Measurements from ENCODE around the gene WDR54. TPM values are rescaled to one million over a fixed set of nuclear protein-coding genes. Genes with fewer than 3 reads are reported as not detected.

Gene WDR54
- total and polyA plus RNA-seq, 4 donors: 1.7 to 4.2 (median 3.1) TPM

GRCh38 chr2:74417197-74417596, 4.3 kb upstream of the WDR54 start (continued):
- no peak for TF ChIP-seq REST (IDR thresholded peaks at IDR 0.05)
- no peak for TF ChIP-seq RAD21 (IDR thresholded peaks at IDR 0.05)
- TF ChIP-seq MAX (IDR thresholded peaks at IDR 0.05): no peak
- no peak for TF ChIP-seq HNF4G (IDR thresholded peaks at IDR 0.05)
- no peak for TF ChIP-seq FOXA1 (IDR thresholded peaks at IDR 0.05)
- no peak for TF ChIP-seq ATF3 (IDR thresholded peaks at IDR 0.05)
- no peak for TF ChIP-seq SP1 (IDR thresholded peaks at IDR 0.05)
- TF ChIP-seq TAF1 (conservative IDR thresholded peaks at IDR 0.05): no peak
- TF ChIP-seq CTCF (IDR thresholded peaks at IDR 0.05; ENCODE audit: low read depth, low read length, missing input control): no peak
- no peak for TF ChIP-seq EGR1 (IDR thresholded peaks at IDR 0.05; ENCODE audit: low read depth in 2 of 2)

- 87% methylated on average over 6 of the region's 6 CpGs for WGBS
- DNase-seq (ENCODE audit: low spot score): no peak
- peaks cover 7 to 23% (median 19%) of the 10 kb centered on the region in 4 donors for H3K4me1 ChIP-seq (ENCODE audit: control insufficient read depth in 4 of 4, insufficient read depth in 4 of 4, low read length in 3 of 4)
These were observed 3.8 kb upstream of the WDR54 start for GRCh38 chr2:74417763-74418162.

More at GRCh38 chr2:74417763-74418162, 3.8 kb upstream of the WDR54 start:
- Histone ChIP-seq H3K9ac (ENCODE audit: low read depth in 1 of 2, low read length in 2 of 2) (no peak overlapping the region), H3K27ac (ENCODE audit: low read depth in 1 of 2, low read length in 2 of 2) (no peak overlapping the region), H3K36me3 (ENCODE audit: control insufficient read depth in 4 of 4, insufficient read depth in 3 of 4, low read depth in 1 of 4, low read length in 3 of 4) (no peaks in the 10 kb centered on the region), H3K27me3 (ENCODE audit: control insufficient read depth in 4 of 4, insufficient read depth in 4 of 4, low read length in 3 of 4) (peaks cover 0 to 7% (median 0%) of the 10 kb centered on the region in 4 donors), H3K9me3 (ENCODE audit: control insufficient read depth in 4 of 4, low read length in 3 of 4) (no peaks in the 10 kb centered on the region), H3K4me3 (ENCODE audit: low read depth in 1 of 3, low read length in 3 of 3) (no peak overlapping the region)
- TF ChIP-seq TAF1 (conservative IDR thresholded peaks at IDR 0.05) (no peak), FOXA1 (IDR thresholded peaks at IDR 0.05) (no peak), EGR1 (IDR thresholded peaks at IDR 0.05; ENCODE audit: low read depth in 2 of 2) (no peak), JUND (IDR thresholded peaks at IDR 0.05) (no peak), SP1 (IDR thresholded peaks at IDR 0.05) (no peak), ZBTB33 (IDR thresholded peaks at IDR 0.05) (no peak), HNF4G (IDR thresholded peaks at IDR 0.05) (no peak), CTCF (IDR thresholded peaks at IDR 0.05; ENCODE audit: low read depth, low read length, missing input control) (no peak), FOXA2 (IDR thresholded peaks at IDR 0.05) (no peak), ATF3 (IDR thresholded peaks at IDR 0.05) (no peak), YY1 (IDR thresholded peaks at IDR 0.05) (no peak), RAD21 (IDR thresholded peaks at IDR 0.05) (no peak), RXRA (IDR thresholded peaks at IDR 0.05) (no peak), GABPA (IDR thresholded peaks at IDR 0.05 in 1 of 2, conservative IDR thresholded peaks at IDR 0.05 in 1 of 2) (no peak), REST (IDR thresholded peaks at IDR 0.05) (no peak), NR2F2 (IDR thresholded peaks at IDR 0.05) (no peak), HNF4A (conservative IDR thresholded peaks at IDR 0.05) (no peak), MAX (IDR thresholded peaks at IDR 0.05) (no peak)

Data from liver (tissue), 9 donors.